Tibial artery (tissue), 4 donors: ENCODE results near the gene CALML4.
"Not testable (repeated sequence)": the region's sequence is repeated elsewhere in the genome, so short reads cannot be mapped to it uniquely, and the experiment has no call there.

Experiments used
- DNase-seq, 2 donors: peaks; one replicate each; pipeline ENCODE4 v3.0.0-alpha.2; 2019
- H3K27ac ChIP-seq, 2 donors: fragments of 200-600 bp; sonication (generic) in 1 of 2; 1 replicate in 1 of 2; 2 replicates in 1 of 2; pipeline ENCODE4 v1.5.1; 2018 to 2019; ENCODE audit warnings: mild to moderate bottlenecking in 1 of 2
- H3K27me3 ChIP-seq, 2 donors: fragments of 200-600 bp; sonication (generic) in 1 of 2; one replicate each; pipeline versions ENCODE4 v1.5.1 to v1.6.0; 2016 to 2019
- H3K36me3 ChIP-seq, 3 donors: fragments of 200-600 bp; sonication (generic) in 2 of 3; one replicate each; pipeline ENCODE4 v1.5.1; 2016 to 2019; ENCODE audit warnings: mild to moderate bottlenecking in 2 of 3
- H3K4me1 ChIP-seq, 4 donors: fragments of 200-600 bp; sonication (generic) in 2 of 4; 1 replicate in 3 of 4; 2 replicates in 1 of 4; pipeline ENCODE4 v1.5.1; 2016 to 2019
- H3K4me3 ChIP-seq, 2 donors: fragments of 200-600 bp; sonication (generic) in 1 of 2; 1 replicate in 1 of 2; 2 replicates in 1 of 2; pipeline ENCODE4 v1.5.1; 2018 to 2019; ENCODE audit warnings: mild to moderate bottlenecking in 2 of 2
- H3K9me3 ChIP-seq, 3 donors: fragments of 200-600 bp; sonication (generic) in 1 of 3; one replicate each; pipeline ENCODE4 v1.5.1; 2016 to 2019
- intact Hi-C: fragments of 100-400 bp; cut with DNase I; formaldehyde crosslinking; loops from one replicate; pipeline ENCODE4 v1.15.0; 2023; ENCODE audit warnings: low total_unique reads
- TF ChIP-seq, protein P1 (sequence below), 2 experiments: fragments of 200-600 bp in 1 of 2; fragments of 450-650 bp in 1 of 2; IDR thresholded peaks; one replicate each; pipeline ENCODE4 v1.5.1; 2017 to 2019; ENCODE audit warnings: antibody characterized with exemption in 2 of 2, mild to moderate bottlenecking in 1 of 2, moderate library complexity in 1 of 2

The CALML4 gene

DNA sequence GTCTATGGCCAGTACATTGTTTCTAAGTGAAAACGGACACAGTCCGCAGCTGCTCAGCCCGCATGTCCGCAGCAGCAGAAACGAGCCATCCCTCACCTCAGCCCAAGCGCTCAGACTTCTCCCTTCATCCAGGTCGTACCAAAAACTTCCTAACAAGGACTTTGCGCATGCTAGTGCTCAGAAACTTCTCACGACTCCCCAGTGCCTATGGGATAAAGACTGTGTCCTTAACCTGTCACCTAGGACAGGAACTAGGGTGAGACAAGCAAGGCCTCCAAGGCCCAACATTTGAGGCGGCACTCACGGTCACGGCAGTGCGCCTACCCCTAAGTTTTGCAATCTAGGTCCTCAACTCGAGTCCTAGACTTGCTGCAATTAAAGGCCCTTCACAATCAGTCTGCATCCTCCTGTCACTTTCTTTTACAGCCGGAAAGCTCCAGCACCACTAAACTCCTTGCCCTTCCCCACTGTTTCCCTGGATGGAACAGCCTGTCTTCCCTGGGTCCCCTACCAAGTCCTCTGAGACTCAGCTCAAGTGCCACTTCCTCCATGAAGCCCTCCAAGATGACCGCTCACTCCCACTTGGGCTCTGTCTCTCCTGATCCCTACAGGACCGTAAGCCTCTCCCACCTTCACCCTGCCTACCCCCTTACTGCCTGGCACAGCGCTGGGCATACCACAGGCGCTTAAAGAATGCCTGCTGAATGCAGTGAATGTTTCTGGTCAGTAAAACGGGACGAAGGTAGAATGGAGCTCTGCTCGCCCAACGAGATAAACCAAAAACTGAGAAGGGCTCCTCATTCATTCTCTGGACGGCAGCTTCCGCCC, 23.2 kb upstream of the CALML4 start:
- intact Hi-C loops = no loop called here

GRCh38 chr15:68227643-68228142, 22.6 kb upstream of the CALML4 start:
- Histone ChIP-seq H3K36me3 (no peaks in the 10 kb centered on the region), H3K4me3 (no peak overlapping the region), H3K27me3 (no peaks in the 10 kb centered on the region), H3K9me3 (no peaks in the 10 kb centered on the region), H3K27ac (no peak overlapping the region), H3K4me1 (peaks cover 0 to 19% (median 13%) of the 10 kb centered on the region in 4 donors)
- DNase-seq = peak in 1 of 2 donors; percentile 60
- TF ChIP-seq, protein P1, sequence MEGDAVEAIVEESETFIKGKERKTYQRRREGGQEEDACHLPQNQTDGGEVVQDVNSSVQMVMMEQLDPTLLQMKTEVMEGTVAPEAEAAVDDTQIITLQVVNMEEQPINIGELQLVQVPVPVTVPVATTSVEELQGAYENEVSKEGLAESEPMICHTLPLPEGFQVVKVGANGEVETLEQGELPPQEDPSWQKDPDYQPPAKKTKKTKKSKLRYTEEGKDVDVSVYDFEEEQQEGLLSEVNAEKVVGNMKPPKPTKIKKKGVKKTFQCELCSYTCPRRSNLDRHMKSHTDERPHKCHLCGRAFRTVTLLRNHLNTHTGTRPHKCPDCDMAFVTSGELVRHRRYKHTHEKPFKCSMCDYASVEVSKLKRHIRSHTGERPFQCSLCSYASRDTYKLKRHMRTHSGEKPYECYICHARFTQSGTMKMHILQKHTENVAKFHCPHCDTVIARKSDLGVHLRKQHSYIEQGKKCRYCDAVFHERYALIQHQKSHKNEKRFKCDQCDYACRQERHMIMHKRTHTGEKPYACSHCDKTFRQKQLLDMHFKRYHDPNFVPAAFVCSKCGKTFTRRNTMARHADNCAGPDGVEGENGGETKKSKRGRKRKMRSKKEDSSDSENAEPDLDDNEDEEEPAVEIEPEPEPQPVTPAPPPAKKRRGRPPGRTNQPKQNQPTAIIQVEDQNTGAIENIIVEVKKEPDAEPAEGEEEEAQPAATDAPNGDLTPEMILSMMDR (IDR thresholded peaks at IDR 0.05) = no peak
- intact Hi-C loops = no loop called here

More for the DNA sequence above, 23.2 kb upstream of the CALML4 start:
- H3K4me3 ChIP-seq = peak overlapping the region; percentile 83 to 99
- H3K27me3 ChIP-seq = no peaks in the 10 kb centered on the region
- H3K27ac ChIP-seq = peak overlapping the region; percentile 59 to 72
- peak in 1 of 2 donors; percentile 58 for DNase-seq
- H3K4me1 ChIP-seq = peaks cover 0 to 19% (median 13%) of the 10 kb centered on the region in 4 donors
- H3K36me3 ChIP-seq = no peaks in the 10 kb centered on the region
- H3K9me3 ChIP-seq = no peaks in the 10 kb centered on the region
- TF ChIP-seq, protein P1 (IDR thresholded peaks at IDR 0.05) = no peak

DNA sequence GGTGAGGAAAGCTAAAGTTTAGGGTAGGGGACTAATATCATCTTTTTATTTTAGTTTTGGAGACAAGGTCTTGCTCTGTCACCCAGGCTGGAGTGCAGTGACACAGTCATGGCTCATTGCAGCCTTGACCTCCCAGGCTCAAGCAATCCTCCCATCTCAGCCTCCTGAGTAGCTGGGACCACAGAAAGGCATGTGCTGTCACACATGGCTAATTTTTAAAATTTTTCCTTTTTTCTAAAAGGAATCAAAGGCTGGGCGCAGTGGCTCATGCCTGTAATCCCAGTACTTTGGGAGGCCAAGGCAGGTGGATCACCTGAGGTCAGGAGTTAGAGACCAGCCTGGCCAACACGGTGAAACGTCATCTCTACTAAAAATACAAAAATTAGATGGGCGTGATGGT, 20.3 kb upstream of the CALML4 start:
- H3K27me3 ChIP-seq, H3K4me3 ChIP-seq, H3K9me3 ChIP-seq, H3K36me3 ChIP-seq, intact Hi-C loops, H3K27ac ChIP-seq: not testable (repeated sequence)
- peak in 1 of 2 donors; percentile 19 for DNase-seq
- peaks cover 0 to 19% (median 13%) of the 10 kb centered on the region in 4 donors for H3K4me1 ChIP-seq

- TF ChIP-seq, protein P1 (IDR thresholded peaks at IDR 0.05) = no peak
- intact Hi-C loops = no loop called here
- no peaks in the 10 kb centered on the region for H3K9me3 ChIP-seq
- H3K4me3 ChIP-seq = no peak overlapping the region
- peaks cover 0 to 14% (median 9%) of the 10 kb centered on the region in 4 donors for H3K4me1 ChIP-seq
- H3K27ac ChIP-seq = no peak overlapping the region
- DNase-seq = peak in 1 of 2 donors; percentile 50
- H3K36me3 ChIP-seq = no peaks in the 10 kb centered on the region
- no peaks in the 10 kb centered on the region for H3K27me3 ChIP-seq
Observed at GRCh38 chr15:68224546-68225250, 19.6 kb upstream of the CALML4 start.

DNA sequence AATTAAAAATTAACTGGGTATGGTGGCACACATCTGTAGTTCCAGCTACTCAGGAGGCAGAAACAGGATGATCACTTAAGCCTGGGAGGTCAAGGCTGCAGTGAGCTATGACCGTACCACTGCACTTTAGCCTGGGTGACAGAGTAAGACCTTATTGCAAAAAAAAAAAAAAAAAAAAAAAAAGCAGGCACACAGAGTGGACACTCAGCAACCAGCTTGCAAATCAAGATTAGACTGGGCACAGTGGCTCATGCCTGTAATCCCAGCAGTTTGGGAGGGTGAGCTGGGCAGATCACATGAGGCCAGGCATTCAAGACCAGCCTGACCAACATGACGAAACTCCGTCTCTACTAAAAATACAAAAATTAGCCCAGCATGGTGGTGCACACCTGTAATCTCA, 19.0 kb upstream of the CALML4 start:
- H3K27ac ChIP-seq = no peak overlapping the region
- no peaks in the 10 kb centered on the region for H3K9me3 ChIP-seq
- H3K4me3 ChIP-seq = no peak overlapping the region
- H3K27me3 ChIP-seq = no peaks in the 10 kb centered on the region
- H3K4me1 ChIP-seq = peaks cover 0 to 13% (median 9%) of the 10 kb centered on the region in 4 donors
- DNase-seq = no peak
- no peaks in the 10 kb centered on the region for H3K36me3 ChIP-seq
- intact Hi-C loops = no loop called here
- TF ChIP-seq, protein P1 (IDR thresholded peaks at IDR 0.05) = no peak

DNA sequence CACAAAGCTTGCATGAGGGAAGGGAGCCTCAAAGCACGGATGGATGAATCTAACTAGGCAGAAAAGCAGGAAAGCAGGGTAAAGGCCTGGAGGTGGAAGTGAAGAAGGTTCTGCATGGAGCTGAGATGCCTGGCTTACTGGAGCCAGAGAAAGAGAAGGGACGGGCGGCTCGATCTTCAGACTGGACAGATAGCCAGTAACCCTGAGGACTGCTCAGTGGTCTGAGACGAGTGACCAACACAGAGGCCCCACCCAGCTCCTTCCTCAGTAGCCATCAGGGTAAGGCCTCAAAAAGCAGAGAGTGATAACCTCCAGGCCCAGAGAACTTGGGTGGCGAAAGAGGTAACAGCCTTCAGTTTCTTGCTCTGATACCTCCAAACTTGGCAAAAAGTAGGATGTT, 18.0 kb upstream of the CALML4 start:
- intact Hi-C loops = no loop called here
- TF ChIP-seq, protein P1 (IDR thresholded peaks at IDR 0.05) = no peak
- no peaks in the 10 kb centered on the region for H3K36me3 ChIP-seq
- DNase-seq = peak in 1 of 2 donors; percentile 24
- H3K27me3 ChIP-seq = no peaks in the 10 kb centered on the region
- H3K4me3 ChIP-seq = no peak overlapping the region
- no peaks in the 10 kb centered on the region for H3K9me3 ChIP-seq
- no peak overlapping the region for H3K27ac ChIP-seq
- H3K4me1 ChIP-seq = peaks cover 0 to 5% (median 2%) of the 10 kb centered on the region in 4 donors

- H3K4me3 ChIP-seq, H3K36me3 ChIP-seq, H3K4me1 ChIP-seq, H3K27me3 ChIP-seq, intact Hi-C loops, H3K27ac ChIP-seq, H3K9me3 ChIP-seq: not testable (repeated sequence)
- DNase-seq = peak in 1 of 2 donors; percentile 46
Observed at GRCh38 chr15:68222432-68222743, 17.3 kb upstream of the CALML4 start.

GRCh38 chr15:68221530-68222431, 16.6 kb upstream of the CALML4 start:
- H3K9me3 ChIP-seq, H3K27ac ChIP-seq, H3K4me3 ChIP-seq, H3K27me3 ChIP-seq, intact Hi-C loops, H3K4me1 ChIP-seq, H3K36me3 ChIP-seq: not testable (repeated sequence)
- DNase-seq = peak in 1 of 2 donors; percentile 56
